G401.6 (cell line): ENCODE measurements around the gene MTFR2.

Source experiments
- FAIRE-seq: peaks from 2 replicates; lab custom pipeline; 2012; peaks lifted over from hg19 to GRCh38; lab: Jason Lieb, UNC

Gene MTFR2

GRCh38 chr6:136249811-136250685 lies at the start of gene MTFR2:
Gene MTFR2, minus strand, starts transcription at chr6:136250311. Its CDS starts 1,212 bp downstream, at chr6:136249099.
- FAIRE-seq = peak; percentile 99

- no peak for FAIRE-seq
Observed at GRCh38 chr6:136294621-136295020, 44.5 kb upstream of the MTFR2 start.

- no peak for FAIRE-seq
Observed at GRCh38 chr6:136290410-136291010, 40.4 kb upstream of the MTFR2 start.

GRCh38 chr6:136289579-136290409 lies 39.7 kb upstream of the MTFR2 start, which contains the start of gene BCLAF1:
Gene BCLAF1, minus strand, starts transcription at chr6:136289846. Its CDS starts 9,980 bp downstream, at chr6:136279866.
- FAIRE-seq = peak; percentile 98

GRCh38 chr6:136289327-136289578 lies 39.1 kb upstream of the MTFR2 start:
- no peak for FAIRE-seq

- no peak for FAIRE-seq
Observed at GRCh38 chr6:136288566-136289326, 38.6 kb upstream of the MTFR2 start.

GRCh38 chr6:136284909-136285308 lies 34.8 kb upstream of the MTFR2 start:
- FAIRE-seq = no peak

- no peak for FAIRE-seq
Observed at GRCh38 chr6:136282906-136283305, 32.8 kb upstream of the MTFR2 start.

GRCh38 chr6:136280032-136280609 lies 30.0 kb upstream of the MTFR2 start:
- no peak for FAIRE-seq

- FAIRE-seq = no peak
Observed at GRCh38 chr6:136274062-136274461, 24.0 kb upstream of the MTFR2 start.

- no peak for FAIRE-seq
Observed at GRCh38 chr6:136265101-136265500, 15.0 kb upstream of the MTFR2 start.

GRCh38 chr6:136262940-136263339 lies 12.8 kb upstream of the MTFR2 start:
- no peak for FAIRE-seq

GRCh38 chr6:136254851-136255466 lies 4.8 kb upstream of the MTFR2 start:
- no peak for FAIRE-seq

- no peak for FAIRE-seq
Observed at GRCh38 chr6:136253734-136254133, 3.6 kb upstream of the MTFR2 start.

- no peak for FAIRE-seq
Observed at GRCh38 chr6:136252441-136252840, 2.3 kb upstream of the MTFR2 start.

GRCh38 chr6:136251394-136251793 lies 1.3 kb upstream of the MTFR2 start:
- no peak for FAIRE-seq

- FAIRE-seq = no peak
Observed at GRCh38 chr6:136250686-136251008, 536 bp upstream of the MTFR2 start.

- FAIRE-seq = no peak
Observed at GRCh38 chr6:136249336-136249735, 775 bp downstream of the MTFR2 start.

GRCh38 chr6:136244061-136244616 lies 6.0 kb downstream of the MTFR2 start:
- no peak for FAIRE-seq

- no peak for FAIRE-seq
Observed at GRCh38 chr6:136236466-136237293, 13.4 kb downstream of the MTFR2 start.
